Caco-2 (cell line): ENCODE results near the gene BEND3. TPM values are rescaled to one million over a fixed set of nuclear protein-coding genes. Genes with fewer than 3 reads are reported as not detected.

Experiments used
- BruUV-seq: library from RNA; stranded (reverse); fragments of 400-500 nt; replicated peaks from 2 replicates; lab custom pipeline; 2021; lab: Mats Ljungman, UMichigan
- CTCF ChIA-PET: fragments of 300-600 bp; sonication (Branson Sonifier 250); formaldehyde crosslinking; loops from one replicate; lab custom pipeline; 2022; ENCODE audit warnings: antibody characterized with exemption; lab: Charles Lee
- POLR2A ChIA-PET: fragments of 300-600 bp; sonication (Branson Sonifier 250); formaldehyde crosslinking; loops from one replicate; lab custom pipeline; 2022; ENCODE audit warnings: antibody characterized with exemption; lab: Charles Lee
- DNase-seq, 2 experiments: peaks; one replicate each; pipeline versions ENCODE4 v3.0.0 to v3.0.0-alpha.2; 2020 to 2022
- H3K27me3 ChIP-seq: replicated peaks from 2 replicates; pipeline ENCODE4 v1.6.0; 2011; ENCODE audit warnings: low read length; ENCODE audit not compliant: control insufficient read depth, insufficient read depth
- H3K36me3 ChIP-seq: 2 replicates; pipeline ENCODE4 v1.5.1; 2011; ENCODE audit warnings: low read length; ENCODE audit not compliant: control insufficient read depth, insufficient read depth
- H3K4me1 ChIP-seq: fragments of 250-450 bp; sonication (Bioruptor Pico); 2 replicates; pipeline ENCODE4 v1.5.1; 2020; ENCODE audit warnings: mild to moderate bottlenecking
- H3K4me3 ChIP-seq: 2 replicates; pipeline ENCODE4 v1.5.1; 2011; ENCODE audit warnings: low read depth, mild to moderate bottlenecking, control low read depth, low read length
- H3K9me3 ChIP-seq: fragments of 250-450 bp; sonication (Bioruptor Pico); 2 replicates; pipeline ENCODE4 v1.5.1; 2020; ENCODE audit warnings: mild to moderate bottlenecking, moderate library complexity
- H3K27ac Mint-ChIP-seq: one replicate; pipeline ENCODE4 v1.8.0; 2022; ENCODE audit warnings: mixed read lengths; ENCODE audit not compliant: unreplicated experiment
- H3K27me3 Mint-ChIP-seq: one replicate; pipeline ENCODE4 v1.8.0; 2022; ENCODE audit warnings: mixed read lengths; ENCODE audit not compliant: insufficient read depth, unreplicated experiment
- H3K36me3 Mint-ChIP-seq: one replicate; pipeline ENCODE4 v1.8.0; 2022; ENCODE audit warnings: mild to moderate bottlenecking, mixed read lengths; ENCODE audit not compliant: insufficient read depth, unreplicated experiment
- H3K4me1 Mint-ChIP-seq: one replicate; pipeline ENCODE4 v1.8.0; 2022; ENCODE audit warnings: low read depth, mixed read lengths; ENCODE audit not compliant: unreplicated experiment
- H3K4me3 Mint-ChIP-seq: one replicate; pipeline ENCODE4 v1.8.0; 2022; ENCODE audit warnings: mild to moderate bottlenecking, moderate library complexity, mixed read lengths; ENCODE audit not compliant: unreplicated experiment
- H3K9me3 Mint-ChIP-seq: one replicate; pipeline ENCODE4 v1.8.0; 2022; ENCODE audit warnings: mixed read lengths; ENCODE audit not compliant: unreplicated experiment
- CTCF ChIP-seq, 2 experiments: fragments of 200-600 bp in 1 of 2; IDR thresholded peaks; 1 replicate in 1 of 2; 2 replicates in 1 of 2; pipeline versions ENCODE4 v1.5.1 to v1.8.0; 2011 to 2022; ENCODE audit warnings: antibody characterized with exemption in 1 of 2, control low read depth in 1 of 2, inconsistent platforms in 1 of 2, low read depth in 1 of 2, low read length in 1 of 2, mild to moderate bottlenecking in 1 of 2, moderate library complexity in 1 of 2; ENCODE audit not compliant: insufficient read depth in 1 of 2, severe bottlenecking in 1 of 2, unreplicated experiment in 1 of 2
- intact Hi-C: fragments of 100-400 bp; cut with micrococcal nuclease; formaldehyde crosslinking; loops from one replicate; pipeline ENCODE4 v1.10.0; 2022; ENCODE audit not compliant: unreplicated experiment
- total RNA-seq: library from RNA; stranded (reverse); gene quantifications from 2 replicates; pipeline ENCODE4 v1.2.3, GENCODE V29; 2022

The BEND3 gene
- total RNA-seq, 1 experiment from 2014 or later = 8.3 TPM

GRCh38 chr6:107075951-107076381 lies 39.3 kb downstream of the BEND3 start:
- TF ChIP-seq CTCF (IDR thresholded peaks at IDR 0.05; ENCODE audit: insufficient read depth in 1 of 2, low read depth in 1 of 2, low read length in 1 of 2, severe bottlenecking in 1 of 2, unreplicated experiment in 1 of 2) = no peak
- Histone ChIP-seq H3K4me1 (no peaks in the 10 kb centered on the region), H3K9me3 (no peaks in the 10 kb centered on the region), H3K27me3 (no peaks in the 10 kb centered on the region), H3K4me3 (no peak overlapping the region), H3K36me3 (no peaks in the 10 kb centered on the region)
- no peak overlapping the region for H3K27ac Mint-ChIP-seq
- intact Hi-C loops = loop anchor here (2.0 kb wide), 1 partner anchor 39 kb away; the partner anchor contains the start of gene BEND3
- ChIA-PET POLR2A (interaction anchor here (0.5 kb wide), 1 partner anchor 16 kb away, joined by 5 read pairs; no protein-coding TSS in a partner anchor), CTCF (no interaction called here)
- peaks cover 4% of the 10 kb centered on the region for H3K36me3 Mint-ChIP-seq
- H3K4me1 Mint-ChIP-seq = no peaks in the 10 kb centered on the region
- H3K4me3 Mint-ChIP-seq = no peak overlapping the region
- no TSS peak for BruUV-seq
- no peaks in the 10 kb centered on the region for H3K27me3 Mint-ChIP-seq
- H3K9me3 Mint-ChIP-seq = no peaks in the 10 kb centered on the region
- no peak for DNase-seq

- H3K36me3 Mint-ChIP-seq = peaks cover 10% of the 10 kb centered on the region
- ChIA-PET POLR2A (no interaction called here), CTCF (no interaction called here)
- no peak overlapping the region for H3K4me3 Mint-ChIP-seq
- Histone ChIP-seq H3K27me3 (no peaks in the 10 kb centered on the region), H3K36me3 (no peaks in the 10 kb centered on the region), H3K9me3 (no peaks in the 10 kb centered on the region), H3K4me3 (no peak overlapping the region), H3K4me1 (peaks cover 15% of the 10 kb centered on the region)
- TF ChIP-seq CTCF (IDR thresholded peaks at IDR 0.05; ENCODE audit: insufficient read depth in 1 of 2, low read depth in 1 of 2, low read length in 1 of 2, severe bottlenecking in 1 of 2, unreplicated experiment in 1 of 2) = no peak
- intact Hi-C loops = no loop called here
- H3K27me3 Mint-ChIP-seq = no peaks in the 10 kb centered on the region
- BruUV-seq = no TSS peak
- no peak for DNase-seq
- H3K27ac Mint-ChIP-seq = no peak overlapping the region
- peaks cover 8% of the 10 kb centered on the region for H3K4me1 Mint-ChIP-seq
- H3K9me3 Mint-ChIP-seq = no peaks in the 10 kb centered on the region
Observed at GRCh38 chr6:107070686-107071085, 44.6 kb downstream of the BEND3 start.

DNA sequence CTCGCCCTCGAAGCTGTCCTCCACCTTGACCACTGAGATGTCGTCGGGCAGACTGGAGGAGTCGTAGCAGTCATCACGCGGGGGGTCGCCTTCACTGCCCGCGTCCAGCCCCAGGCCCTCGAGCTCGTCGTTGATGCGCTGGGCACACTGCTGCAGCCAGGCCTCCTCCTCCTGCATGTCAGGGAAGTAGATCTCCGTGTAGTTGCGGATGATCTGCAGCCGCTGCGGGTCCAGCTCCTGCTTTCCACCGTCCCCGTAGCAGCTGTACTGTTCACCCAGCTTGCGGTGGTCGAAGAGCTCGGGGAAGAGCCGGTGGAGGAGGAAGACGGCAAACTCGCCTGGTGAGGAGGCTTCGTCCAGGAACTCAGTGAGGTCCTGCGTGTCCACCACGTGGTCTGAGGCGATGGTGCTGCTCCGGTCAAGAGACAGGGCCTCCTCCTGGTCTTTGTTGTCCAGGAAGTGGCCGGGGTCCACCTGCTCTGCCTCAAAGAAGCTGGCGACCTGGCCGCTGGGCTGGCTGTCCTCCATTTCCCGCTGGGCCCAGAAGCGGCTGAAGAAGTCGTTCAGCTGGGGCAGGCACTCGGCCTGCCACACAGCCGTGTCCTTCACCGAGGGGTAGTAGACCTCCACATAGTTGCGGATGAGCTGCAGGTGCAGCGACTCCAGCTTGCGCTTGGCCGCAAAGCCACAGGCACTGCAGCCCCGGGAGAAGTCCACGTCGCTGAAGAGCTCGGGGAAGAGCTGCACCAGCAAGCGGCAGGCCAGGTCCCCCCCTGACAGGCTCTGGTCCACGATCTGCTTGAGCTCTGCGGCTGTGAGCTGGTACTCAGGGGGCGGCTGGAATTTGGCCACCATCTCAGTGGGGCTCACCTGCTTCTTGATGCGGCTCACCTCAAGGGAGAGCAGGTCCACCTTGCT lies 45.4 kb downstream of the BEND3 start:
- intact Hi-C loops = no loop called here
- TF ChIP-seq CTCF (IDR thresholded peaks at IDR 0.05; ENCODE audit: insufficient read depth in 1 of 2, low read depth in 1 of 2, low read length in 1 of 2, severe bottlenecking in 1 of 2, unreplicated experiment in 1 of 2) = no peak
- Histone ChIP-seq H3K4me3 (no peak overlapping the region), H3K27me3 (no peaks in the 10 kb centered on the region), H3K9me3 (no peaks in the 10 kb centered on the region), H3K36me3 (no peaks in the 10 kb centered on the region; the same call in 1 of the 2 replicates), H3K4me1 (peaks cover 15% of the 10 kb centered on the region)
- H3K4me1 Mint-ChIP-seq = peaks cover 8% of the 10 kb centered on the region
- no peaks in the 10 kb centered on the region for H3K27me3 Mint-ChIP-seq
- no peak for DNase-seq
- no peak overlapping the region for H3K27ac Mint-ChIP-seq
- H3K36me3 Mint-ChIP-seq = peaks cover 10% of the 10 kb centered on the region
- BruUV-seq = no TSS peak
- CTCF ChIA-PET = no interaction called here
- POLR2A ChIA-PET = no interaction called here
- no peak overlapping the region for H3K4me3 Mint-ChIP-seq
- H3K9me3 Mint-ChIP-seq = no peaks in the 10 kb centered on the region
